Liver (tissue), 2 donors: Measurements from ENCODE around the gene CRYL1.

ENCODE experiments used
- CTCF ChIP-seq: fragments of 150-350 bp; IDR thresholded peaks from 2 replicates; pipeline ENCODE4 v1.5.1; 2017; ENCODE audit warnings: improper control_type of control experiment, low read depth, low read length; ENCODE audit not compliant: missing input control
- YY1 ChIP-seq: IDR thresholded peaks from 2 replicates; pipeline ENCODE4 v1.6.1; 2016; ENCODE audit warnings: antibody characterized with exemption, mild to moderate bottlenecking
- donor health status: healthy.

- TF ChIP-seq CTCF (no peak), YY1 (no peak)
These were observed 33.0 kb downstream of the CRYL1 start for GRCh38 chr13:20492641-20493040.
